ENCODE data around the gene TSEN34.

TSEN34 gene

DNA sequence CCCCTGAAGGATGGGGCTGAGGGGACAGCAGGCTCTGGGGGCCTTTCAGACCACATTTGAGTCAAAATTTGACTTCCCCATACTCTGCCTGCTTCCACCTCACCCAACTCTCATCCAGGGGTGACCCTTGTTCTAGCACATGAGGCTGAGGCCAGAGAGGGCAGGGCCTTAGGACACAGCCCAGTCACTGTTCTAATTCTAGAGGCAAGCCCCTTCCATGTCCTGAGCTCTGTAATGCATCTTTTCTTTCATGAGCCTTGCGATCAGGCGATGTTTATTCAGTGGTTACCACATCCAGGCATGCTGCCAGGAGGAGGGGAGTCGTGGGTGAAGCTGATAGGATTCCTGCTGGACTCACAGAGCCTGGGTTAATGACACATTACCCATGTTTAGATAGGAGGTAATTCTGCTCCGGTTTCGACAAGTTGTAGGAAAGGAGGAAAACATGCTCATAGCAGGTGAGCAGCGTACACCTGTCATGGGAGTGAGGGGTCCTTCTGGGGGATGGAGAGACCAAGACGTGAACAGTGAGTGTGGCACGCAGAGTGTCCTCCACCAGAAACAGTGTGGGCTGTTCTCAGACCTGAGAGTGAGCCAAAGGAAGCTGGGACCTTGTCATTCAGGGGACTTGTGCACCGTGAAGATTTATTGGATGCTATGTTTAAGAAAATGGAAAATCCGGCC lies 18.8 kb downstream of the TSEN34 start:
- no peak overlapping the region for H3K4me3 ChIP-seq (ENCODE audit: low read depth, low read length)
- H3K9me3 ChIP-seq (ENCODE audit: control insufficient read depth, insufficient read depth, low read depth, low read length): no peaks in the 10 kb centered on the region
- peaks cover 26% of the 10 kb centered on the region for H3K4me1 ChIP-seq (ENCODE audit: control insufficient read depth, insufficient read depth, low read length)
- peaks cover 21 to 45% of the 10 kb centered on the region in 2 experiments for H3K36me3 ChIP-seq (ENCODE audit: control insufficient read depth in 2 of 2, insufficient read depth in 1 of 2, low read length in 2 of 2)
- peak overlapping the region; percentile 71 for H3K27ac ChIP-seq (ENCODE audit: extremely low read depth, low read depth, low read length)
- ChIA-PET CTCF (interaction anchor here (0.7 to 2.2 kb wide), 3 partner anchors 22 to 56 kb away, joined by 3 to 14 read pairs (median 5); no protein-coding TSS in a partner anchor), POLR2A (interaction anchor here (0.7 to 9.1 kb wide), 8 partner anchors 9 to 910 kb away, joined by 3 to 152 read pairs (median 6); partner anchors contain the start of genes CNOT3, LENG1, MBOAT7 and PRPF31)
- TF ChIP-seq ZNF366 (tag by site-specific recombination; conservative IDR thresholded peaks at IDR 0.05): peak; percentile 94
- TF ChIP-seq, protein P1, sequence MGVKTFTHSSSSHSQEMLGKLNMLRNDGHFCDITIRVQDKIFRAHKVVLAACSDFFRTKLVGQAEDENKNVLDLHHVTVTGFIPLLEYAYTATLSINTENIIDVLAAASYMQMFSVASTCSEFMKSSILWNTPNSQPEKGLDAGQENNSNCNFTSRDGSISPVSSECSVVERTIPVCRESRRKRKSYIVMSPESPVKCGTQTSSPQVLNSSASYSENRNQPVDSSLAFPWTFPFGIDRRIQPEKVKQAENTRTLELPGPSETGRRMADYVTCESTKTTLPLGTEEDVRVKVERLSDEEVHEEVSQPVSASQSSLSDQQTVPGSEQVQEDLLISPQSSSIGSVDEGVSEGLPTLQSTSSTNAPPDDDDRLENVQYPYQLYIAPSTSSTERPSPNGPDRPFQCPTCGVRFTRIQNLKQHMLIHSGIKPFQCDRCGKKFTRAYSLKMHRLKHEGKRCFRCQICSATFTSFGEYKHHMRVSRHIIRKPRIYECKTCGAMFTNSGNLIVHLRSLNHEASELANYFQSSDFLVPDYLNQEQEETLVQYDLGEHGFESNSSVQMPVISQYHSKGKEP (tag by site-specific recombination; IDR thresholded peaks at IDR 0.05): peak; percentile 55; the same call in 1 of the 2 replicates
- TF ChIP-seq ZEB2 (tag by site-specific recombination; IDR thresholded peaks at IDR 0.05): peak; percentile 90
- TF ChIP-seq, protein P2, sequence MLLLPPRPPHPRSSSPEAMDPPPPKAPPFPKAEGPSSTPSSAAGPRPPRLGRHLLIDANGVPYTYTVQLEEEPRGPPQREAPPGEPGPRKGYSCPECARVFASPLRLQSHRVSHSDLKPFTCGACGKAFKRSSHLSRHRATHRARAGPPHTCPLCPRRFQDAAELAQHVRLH (tag by site-specific recombination; IDR thresholded peaks at IDR 0.05): peak; percentile 34; the same call in 1 of the 2 replicates
- TF ChIP-seq, protein P3, sequence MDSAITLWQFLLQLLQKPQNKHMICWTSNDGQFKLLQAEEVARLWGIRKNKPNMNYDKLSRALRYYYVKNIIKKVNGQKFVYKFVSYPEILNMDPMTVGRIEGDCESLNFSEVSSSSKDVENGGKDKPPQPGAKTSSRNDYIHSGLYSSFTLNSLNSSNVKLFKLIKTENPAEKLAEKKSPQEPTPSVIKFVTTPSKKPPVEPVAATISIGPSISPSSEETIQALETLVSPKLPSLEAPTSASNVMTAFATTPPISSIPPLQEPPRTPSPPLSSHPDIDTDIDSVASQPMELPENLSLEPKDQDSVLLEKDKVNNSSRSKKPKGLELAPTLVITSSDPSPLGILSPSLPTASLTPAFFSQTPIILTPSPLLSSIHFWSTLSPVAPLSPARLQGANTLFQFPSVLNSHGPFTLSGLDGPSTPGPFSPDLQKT (IDR thresholded peaks at IDR 0.05; ENCODE audit: borderline replicate concordance, low read depth, low read length): no peak
- no peak for TF ChIP-seq ZNF837 (tag by site-specific recombination; IDR thresholded peaks at IDR 0.05)
- TF ChIP-seq ZXDB (tag by site-specific recombination; IDR thresholded peaks at IDR 0.05): peak; percentile 73; the same call in 1 of the 2 replicates
- TF ChIP-seq, protein P4, sequence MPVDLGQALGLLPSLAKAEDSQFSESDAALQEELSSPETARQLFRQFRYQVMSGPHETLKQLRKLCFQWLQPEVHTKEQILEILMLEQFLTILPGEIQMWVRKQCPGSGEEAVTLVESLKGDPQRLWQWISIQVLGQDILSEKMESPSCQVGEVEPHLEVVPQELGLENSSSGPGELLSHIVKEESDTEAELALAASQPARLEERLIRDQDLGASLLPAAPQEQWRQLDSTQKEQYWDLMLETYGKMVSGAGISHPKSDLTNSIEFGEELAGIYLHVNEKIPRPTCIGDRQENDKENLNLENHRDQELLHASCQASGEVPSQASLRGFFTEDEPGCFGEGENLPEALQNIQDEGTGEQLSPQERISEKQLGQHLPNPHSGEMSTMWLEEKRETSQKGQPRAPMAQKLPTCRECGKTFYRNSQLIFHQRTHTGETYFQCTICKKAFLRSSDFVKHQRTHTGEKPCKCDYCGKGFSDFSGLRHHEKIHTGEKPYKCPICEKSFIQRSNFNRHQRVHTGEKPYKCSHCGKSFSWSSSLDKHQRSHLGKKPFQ (tag by site-specific recombination; IDR thresholded peaks at IDR 0.05): peak; percentile 6; the same call in 1 of the 2 replicates
- TF ChIP-seq ZNF596 (tag by site-specific recombination; IDR thresholded peaks at IDR 0.05): peak; percentile 17; the same call in 1 of the 2 replicates
- no peak for TF ChIP-seq SCRT2 (tag by site-specific recombination; IDR thresholded peaks at IDR 0.05)
- TF ChIP-seq, protein P5, sequence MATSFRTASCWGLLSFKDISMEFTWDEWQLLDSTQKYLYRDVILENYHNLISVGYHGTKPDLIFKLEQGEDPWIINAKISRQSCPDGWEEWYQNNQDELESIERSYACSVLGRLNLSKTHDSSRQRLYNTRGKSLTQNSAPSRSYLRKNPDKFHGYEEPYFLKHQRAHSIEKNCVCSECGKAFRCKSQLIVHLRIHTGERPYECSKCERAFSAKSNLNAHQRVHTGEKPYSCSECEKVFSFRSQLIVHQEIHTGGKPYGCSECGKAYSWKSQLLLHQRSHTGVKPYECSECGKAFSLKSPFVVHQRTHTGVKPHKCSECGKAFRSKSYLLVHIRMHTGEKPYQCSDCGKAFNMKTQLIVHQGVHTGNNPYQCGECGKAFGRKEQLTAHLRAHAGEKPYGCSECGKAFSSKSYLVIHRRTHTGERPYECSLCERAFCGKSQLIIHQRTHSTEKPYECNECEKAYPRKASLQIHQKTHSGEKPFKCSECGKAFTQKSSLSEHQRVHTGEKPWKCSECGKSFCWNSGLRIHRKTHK (tag by site-specific recombination; IDR thresholded peaks at IDR 0.05): no peak
- 0 out of 2 replicates have a peak, but pooled peaks have one; percentile 38 for TF ChIP-seq SCRT1 (tag by site-specific recombination; IDR thresholded peaks at IDR 0.05; ENCODE audit: borderline replicate concordance)
- no peak for TF ChIP-seq ZNF701 (tag by site-specific recombination; IDR thresholded peaks at IDR 0.05)
- peak; percentile 74 for TF ChIP-seq WT1 (tag by site-specific recombination; IDR thresholded peaks at IDR 0.05)
- TF ChIP-seq, protein P6, sequence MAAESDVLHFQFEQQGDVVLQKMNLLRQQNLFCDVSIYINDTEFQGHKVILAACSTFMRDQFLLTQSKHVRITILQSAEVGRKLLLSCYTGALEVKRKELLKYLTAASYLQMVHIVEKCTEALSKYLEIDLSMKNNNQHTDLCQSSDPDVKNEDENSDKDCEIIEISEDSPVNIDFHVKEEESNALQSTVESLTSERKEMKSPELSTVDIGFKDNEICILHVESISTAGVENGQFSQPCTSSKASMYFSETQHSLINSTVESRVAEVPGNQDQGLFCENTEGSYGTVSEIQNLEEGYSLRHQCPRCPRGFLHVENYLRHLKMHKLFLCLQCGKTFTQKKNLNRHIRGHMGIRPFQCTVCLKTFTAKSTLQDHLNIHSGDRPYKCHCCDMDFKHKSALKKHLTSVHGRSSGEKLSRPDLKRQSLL (tag by site-specific recombination; IDR thresholded peaks at IDR 0.05): peak; percentile 48; the same call in 1 of the 2 replicates
- peak; percentile 87 for TF ChIP-seq SP7 (tag by site-specific recombination; IDR thresholded peaks at IDR 0.05)
- no peak for TF ChIP-seq HOXD13 (CRISPR knock-in tag; IDR thresholded peaks at IDR 0.05; ENCODE audit: borderline replicate concordance)
- 0 out of 2 replicates have a peak, but pooled peaks have one; percentile 41 for TF ChIP-seq ZNF140 (tag by site-specific recombination; IDR thresholded peaks at IDR 0.05)
- peak; percentile 26; the same call in 1 of the 2 replicates for TF ChIP-seq ZNF10 (tag by site-specific recombination; IDR thresholded peaks at IDR 0.05)
- peak; percentile 81 for TF ChIP-seq IKZF3 (tag by site-specific recombination; IDR thresholded peaks at IDR 0.05)
- no peak for TF ChIP-seq ZNF211 (tag by site-specific recombination; IDR thresholded peaks at IDR 0.05; ENCODE audit: low read depth)
- peak; percentile 33; the same call in 1 of the 2 replicates for TF ChIP-seq ZNF394 (tag by site-specific recombination; IDR thresholded peaks at IDR 0.05; ENCODE audit: borderline replicate concordance)
- TF ChIP-seq ZNF214 (tag by site-specific recombination; IDR thresholded peaks at IDR 0.05; ENCODE audit: borderline replicate concordance): no peak
- TF ChIP-seq ZNF660 (tag by site-specific recombination; IDR thresholded peaks at IDR 0.05): peak; percentile 77
- TF ChIP-seq GLIS2 (tag by site-specific recombination; IDR thresholded peaks at IDR 0.05): no peak
- TF ChIP-seq, protein P7, sequence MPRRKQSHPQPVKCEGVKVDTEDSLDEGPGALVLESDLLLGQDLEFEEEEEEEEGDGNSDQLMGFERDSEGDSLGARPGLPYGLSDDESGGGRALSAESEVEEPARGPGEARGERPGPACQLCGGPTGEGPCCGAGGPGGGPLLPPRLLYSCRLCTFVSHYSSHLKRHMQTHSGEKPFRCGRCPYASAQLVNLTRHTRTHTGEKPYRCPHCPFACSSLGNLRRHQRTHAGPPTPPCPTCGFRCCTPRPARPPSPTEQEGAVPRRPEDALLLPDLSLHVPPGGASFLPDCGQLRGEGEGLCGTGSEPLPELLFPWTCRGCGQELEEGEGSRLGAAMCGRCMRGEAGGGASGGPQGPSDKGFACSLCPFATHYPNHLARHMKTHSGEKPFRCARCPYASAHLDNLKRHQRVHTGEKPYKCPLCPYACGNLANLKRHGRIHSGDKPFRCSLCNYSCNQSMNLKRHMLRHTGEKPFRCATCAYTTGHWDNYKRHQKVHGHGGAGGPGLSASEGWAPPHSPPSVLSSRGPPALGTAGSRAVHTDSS (tag by site-specific recombination; IDR thresholded peaks at IDR 0.05): no peak
- peak; percentile 67 for TF ChIP-seq ZNF335 (tag by site-specific recombination; conservative IDR thresholded peaks at IDR 0.05)
- TF ChIP-seq KLF9 (tag by site-specific recombination; IDR thresholded peaks at IDR 0.05; ENCODE audit: low read depth): no peak
- TF ChIP-seq ZNF600 (tag by site-specific recombination; IDR thresholded peaks at IDR 0.05): peak; percentile 56

All from HEK293 (cell line).